ENCODE results near the gene TNFAIP6. TPM values are rescaled to one million over a fixed set of nuclear protein-coding genes. Genes with fewer than 3 reads are reported as not detected.

TNFAIP6 gene
- polyA plus RNA-seq, 1 donor from 2014 or later, result not detected

DNA sequence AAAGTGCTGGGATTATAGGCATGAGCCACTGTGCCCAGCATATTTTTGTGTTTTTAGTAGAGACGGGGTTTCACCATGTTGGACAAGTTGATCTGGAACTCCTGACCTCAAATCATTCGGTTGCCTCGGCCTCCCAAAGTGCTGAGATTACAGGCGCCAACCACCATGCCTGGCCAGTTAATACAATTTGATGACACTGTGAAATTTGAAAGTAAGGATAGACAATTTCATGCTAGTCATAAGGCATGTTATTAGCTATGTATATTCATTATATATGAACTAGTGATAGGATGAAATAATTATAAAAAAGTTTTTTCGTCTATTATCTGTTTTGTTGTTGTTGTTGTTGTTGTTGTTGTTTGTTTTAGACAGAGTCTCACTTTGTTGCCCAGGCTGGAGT is 43.8 kb downstream of the TNFAIP6 start:
- Histone ChIP-seq H3K9me3 (ENCODE audit: low read length) (no peaks in the 10 kb centered on the region), H3F3A (ENCODE audit: insufficient read depth, low read length, poor library complexity, severe bottlenecking) (no peaks in the 10 kb centered on the region), H3K4me3 (ENCODE audit: low read length) (no peak overlapping the region), H2AFZ (ENCODE audit: low read depth, low read length) (no peak overlapping the region), H3K27ac (ENCODE audit: low read length) (no peak overlapping the region), H4K20me1 (ENCODE audit: insufficient read depth) (no peaks in the 10 kb centered on the region), H3K27me3 (ENCODE audit: insufficient read depth, low read depth, low read length) (no peaks in the 10 kb centered on the region), H3K79me2 (replicated peaks; ENCODE audit: insufficient read depth, low read length) (no peaks in the 10 kb centered on the region), H3K9me2 (ENCODE audit: insufficient read depth, low read length) (no peaks in the 10 kb centered on the region), H3K36me3 (ENCODE audit: insufficient read depth, low read length) (no peaks in the 10 kb centered on the region), H3K9ac (ENCODE audit: low read length) (no peak overlapping the region), H3K4me2 (ENCODE audit: low read length) (no peak overlapping the region)
- no peak for TF ChIP-seq MXI1 (conservative IDR thresholded peaks at IDR 0.05; ENCODE audit: poor library complexity, severe bottlenecking)
- TF ChIP-seq POLR2AphosphoS5 (IDR thresholded peaks at IDR 0.05), result no peak
- no peak for TF ChIP-seq RAD21 (conservative IDR thresholded peaks at IDR 0.05)

DNA sequence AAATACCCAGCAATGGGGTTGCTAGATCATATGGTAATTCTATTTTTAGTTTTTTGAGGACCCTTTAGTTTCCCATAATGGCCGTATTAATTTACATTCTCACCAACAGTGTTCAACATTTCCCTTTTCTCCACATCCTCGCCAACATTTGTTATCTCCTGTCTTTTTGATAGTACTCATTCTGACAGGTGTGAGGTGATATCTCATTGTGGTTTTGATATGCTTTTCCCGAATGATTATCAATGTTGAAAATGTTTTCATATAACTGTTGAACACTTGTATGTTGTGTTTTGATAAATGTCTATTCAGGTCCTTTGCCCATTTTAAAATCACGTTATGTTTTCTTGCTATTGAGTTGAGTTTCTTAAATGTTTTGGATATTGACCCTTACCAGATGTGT is 46.5 kb downstream of the TNFAIP6 start:
- no peak overlapping the region for H3K4me3 ChIP-seq (ENCODE audit: low read length)

DNA sequence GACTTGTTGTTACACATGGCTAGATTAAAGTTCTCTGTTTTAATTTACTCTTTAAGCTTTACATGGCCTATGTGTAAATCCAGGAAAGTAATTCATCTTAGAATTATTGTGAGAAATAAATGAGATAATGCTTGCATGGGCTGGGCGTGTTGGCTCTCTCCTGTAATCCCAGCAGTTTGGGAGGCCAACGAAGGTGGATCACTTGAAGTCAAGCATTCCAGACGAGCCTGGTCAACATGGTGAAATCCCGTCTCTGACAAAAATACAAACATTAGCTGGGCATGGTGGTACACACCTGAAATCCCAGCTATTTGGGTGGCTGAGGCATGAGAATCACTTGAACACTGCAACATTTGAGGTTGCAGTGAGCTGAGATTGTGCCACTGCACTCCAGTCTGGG is 48.0 kb downstream of the TNFAIP6 start:
- Histone ChIP-seq H3K27ac (ENCODE audit: low read length) (no peak overlapping the region), H4K20me1 (ENCODE audit: insufficient read depth) (no peaks in the 10 kb centered on the region), H3K9me3 (ENCODE audit: low read length) (no peaks in the 10 kb centered on the region), H3K36me3 (ENCODE audit: insufficient read depth, low read length) (no peaks in the 10 kb centered on the region), H3F3A (ENCODE audit: insufficient read depth, low read length, poor library complexity, severe bottlenecking) (no peaks in the 10 kb centered on the region), H3K79me2 (replicated peaks; ENCODE audit: insufficient read depth, low read length) (peaks cover 1% of the 10 kb centered on the region), H3K4me2 (ENCODE audit: low read length) (no peak overlapping the region), H2AFZ (ENCODE audit: low read depth, low read length) (no peak overlapping the region), H3K27me3 (ENCODE audit: insufficient read depth, low read depth, low read length) (no peaks in the 10 kb centered on the region), H3K4me3 (ENCODE audit: low read length) (no peak overlapping the region), H3K9ac (ENCODE audit: low read length) (no peak overlapping the region), H3K9me2 (ENCODE audit: insufficient read depth, low read length) (no peaks in the 10 kb centered on the region)
- TF ChIP-seq CTCF (IDR thresholded peaks at IDR 0.05; ENCODE audit: poor library complexity, severe bottlenecking) (no peak), TAF1 (IDR thresholded peaks at IDR 0.05; ENCODE audit: low read depth) (no peak), SMC3 (conservative IDR thresholded peaks at IDR 0.05; ENCODE audit: poor library complexity) (no peak), RAD21 (conservative IDR thresholded peaks at IDR 0.05) (no peak), EZH2 (IDR thresholded peaks at IDR 0.05; ENCODE audit: borderline replicate concordance, insufficient read depth, low read length, poor library complexity, severe bottlenecking) (no peak), MXI1 (conservative IDR thresholded peaks at IDR 0.05; ENCODE audit: poor library complexity, severe bottlenecking) (no peak), EP300 (conservative IDR thresholded peaks at IDR 0.05; ENCODE audit: poor library complexity, severe bottlenecking) (no peak), POLR2AphosphoS5 (IDR thresholded peaks at IDR 0.05) (no peak)
- TF ChIP-seq, protein P1, sequence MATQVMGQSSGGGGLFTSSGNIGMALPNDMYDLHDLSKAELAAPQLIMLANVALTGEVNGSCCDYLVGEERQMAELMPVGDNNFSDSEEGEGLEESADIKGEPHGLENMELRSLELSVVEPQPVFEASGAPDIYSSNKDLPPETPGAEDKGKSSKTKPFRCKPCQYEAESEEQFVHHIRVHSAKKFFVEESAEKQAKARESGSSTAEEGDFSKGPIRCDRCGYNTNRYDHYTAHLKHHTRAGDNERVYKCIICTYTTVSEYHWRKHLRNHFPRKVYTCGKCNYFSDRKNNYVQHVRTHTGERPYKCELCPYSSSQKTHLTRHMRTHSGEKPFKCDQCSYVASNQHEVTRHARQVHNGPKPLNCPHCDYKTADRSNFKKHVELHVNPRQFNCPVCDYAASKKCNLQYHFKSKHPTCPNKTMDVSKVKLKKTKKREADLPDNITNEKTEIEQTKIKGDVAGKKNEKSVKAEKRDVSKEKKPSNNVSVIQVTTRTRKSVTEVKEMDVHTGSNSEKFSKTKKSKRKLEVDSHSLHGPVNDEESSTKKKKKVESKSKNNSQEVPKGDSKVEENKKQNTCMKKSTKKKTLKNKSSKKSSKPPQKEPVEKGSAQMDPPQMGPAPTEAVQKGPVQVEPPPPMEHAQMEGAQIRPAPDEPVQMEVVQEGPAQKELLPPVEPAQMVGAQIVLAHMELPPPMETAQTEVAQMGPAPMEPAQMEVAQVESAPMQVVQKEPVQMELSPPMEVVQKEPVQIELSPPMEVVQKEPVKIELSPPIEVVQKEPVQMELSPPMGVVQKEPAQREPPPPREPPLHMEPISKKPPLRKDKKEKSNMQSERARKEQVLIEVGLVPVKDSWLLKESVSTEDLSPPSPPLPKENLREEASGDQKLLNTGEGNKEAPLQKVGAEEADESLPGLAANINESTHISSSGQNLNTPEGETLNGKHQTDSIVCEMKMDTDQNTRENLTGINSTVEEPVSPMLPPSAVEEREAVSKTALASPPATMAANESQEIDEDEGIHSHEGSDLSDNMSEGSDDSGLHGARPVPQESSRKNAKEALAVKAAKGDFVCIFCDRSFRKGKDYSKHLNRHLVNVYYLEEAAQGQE (IDR thresholded peaks at IDR 0.05; ENCODE audit: borderline replicate concordance), result no peak

More for the DNA sequence above, 46.5 kb downstream of the TNFAIP6 start:
- Histone ChIP-seq H3K27me3 (ENCODE audit: insufficient read depth, low read depth, low read length) (no peaks in the 10 kb centered on the region), H3K9me3 (ENCODE audit: low read length) (no peaks in the 10 kb centered on the region), H3K79me2 (replicated peaks; ENCODE audit: insufficient read depth, low read length) (no peaks in the 10 kb centered on the region), H3K4me2 (ENCODE audit: low read length) (no peak overlapping the region), H3K9ac (ENCODE audit: low read length) (no peak overlapping the region), H3K27ac (ENCODE audit: low read length) (no peak overlapping the region), H3K9me2 (ENCODE audit: insufficient read depth, low read length) (no peaks in the 10 kb centered on the region), H2AFZ (ENCODE audit: low read depth, low read length) (no peak overlapping the region), H3K36me3 (ENCODE audit: insufficient read depth, low read length) (no peaks in the 10 kb centered on the region), H3F3A (ENCODE audit: insufficient read depth, low read length, poor library complexity, severe bottlenecking) (no peaks in the 10 kb centered on the region), H4K20me1 (ENCODE audit: insufficient read depth) (no peaks in the 10 kb centered on the region)
- TF ChIP-seq EZH2 (IDR thresholded peaks at IDR 0.05; ENCODE audit: borderline replicate concordance, insufficient read depth, low read length, poor library complexity, severe bottlenecking) (no peak), CTCF (IDR thresholded peaks at IDR 0.05; ENCODE audit: poor library complexity, severe bottlenecking) (no peak), EP300 (conservative IDR thresholded peaks at IDR 0.05; ENCODE audit: poor library complexity, severe bottlenecking) (no peak), MXI1 (conservative IDR thresholded peaks at IDR 0.05; ENCODE audit: poor library complexity, severe bottlenecking) (no peak), RAD21 (conservative IDR thresholded peaks at IDR 0.05) (no peak)

Measured in neural cell (in vitro differentiated cells).